Measurements from ENCODE around the gene ARID1B.

- TF ChIP-seq POLR2AphosphoS5 (IDR thresholded peaks at IDR 0.05; ENCODE audit: low read depth, low read length): no peak
- no peak for TF ChIP-seq REST (IDR thresholded peaks at IDR 0.05; ENCODE audit: insufficient read depth in 1 of 2, low read depth in 2 of 2, low read length in 2 of 2)
- no peak for TF ChIP-seq TAF1 (IDR thresholded peaks at IDR 0.05; ENCODE audit: borderline replicate concordance, insufficient read depth, low read length)
Measured at GRCh38 chr6:157069585-157069984, 292.4 kb downstream of the ARID1B start.
